HG03196 (cell line): ENCODE results near the gene ARNT2.

Source experiments
- ATAC-seq: cut with Tn5 transposase; IDR thresholded peaks from one replicate; pipeline ENCODE4 v1.9.1; 2021; ENCODE audit not compliant: unreplicated experiment

Gene ARNT2

DNA sequence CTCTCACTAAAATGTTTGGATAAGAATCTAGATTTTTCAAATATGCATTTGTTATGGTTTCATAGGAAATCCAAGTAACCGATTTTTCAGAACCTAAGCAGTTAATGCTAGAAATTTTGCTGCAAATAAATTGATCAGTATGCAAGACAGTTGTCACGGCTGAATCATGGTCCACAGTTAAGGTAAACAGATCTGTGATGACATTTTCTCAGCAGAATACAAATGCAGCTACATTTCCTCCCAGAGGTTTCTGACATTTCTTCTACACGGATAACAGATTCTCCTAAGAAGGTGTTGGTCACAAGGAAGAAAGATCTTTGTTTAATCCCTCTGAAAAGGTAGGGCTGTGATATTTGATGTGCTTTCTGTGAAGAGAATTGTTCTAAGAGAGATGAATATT, 36.9 kb downstream of the ARNT2 start:
- no peak for ATAC-seq

DNA sequence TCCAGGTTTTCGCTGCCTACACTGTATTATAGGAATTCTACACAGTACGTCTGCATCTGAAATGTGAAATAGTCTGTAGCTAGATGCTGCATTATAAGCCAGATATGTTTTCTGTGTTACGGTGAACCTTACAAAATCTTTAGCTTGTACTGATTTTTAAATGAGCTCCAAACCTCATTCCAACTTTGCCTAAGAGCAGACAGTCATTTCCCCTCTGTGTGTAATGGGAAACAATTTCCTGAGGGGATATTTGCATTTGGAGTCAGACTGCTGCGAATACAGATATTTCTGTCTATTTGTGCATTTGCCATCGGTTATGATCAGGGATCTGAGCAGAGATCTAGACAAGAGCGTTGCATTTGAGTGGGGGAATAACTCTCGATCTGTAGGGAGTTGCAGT, 37.5 kb downstream of the ARNT2 start:
- ATAC-seq, result no peak

DNA sequence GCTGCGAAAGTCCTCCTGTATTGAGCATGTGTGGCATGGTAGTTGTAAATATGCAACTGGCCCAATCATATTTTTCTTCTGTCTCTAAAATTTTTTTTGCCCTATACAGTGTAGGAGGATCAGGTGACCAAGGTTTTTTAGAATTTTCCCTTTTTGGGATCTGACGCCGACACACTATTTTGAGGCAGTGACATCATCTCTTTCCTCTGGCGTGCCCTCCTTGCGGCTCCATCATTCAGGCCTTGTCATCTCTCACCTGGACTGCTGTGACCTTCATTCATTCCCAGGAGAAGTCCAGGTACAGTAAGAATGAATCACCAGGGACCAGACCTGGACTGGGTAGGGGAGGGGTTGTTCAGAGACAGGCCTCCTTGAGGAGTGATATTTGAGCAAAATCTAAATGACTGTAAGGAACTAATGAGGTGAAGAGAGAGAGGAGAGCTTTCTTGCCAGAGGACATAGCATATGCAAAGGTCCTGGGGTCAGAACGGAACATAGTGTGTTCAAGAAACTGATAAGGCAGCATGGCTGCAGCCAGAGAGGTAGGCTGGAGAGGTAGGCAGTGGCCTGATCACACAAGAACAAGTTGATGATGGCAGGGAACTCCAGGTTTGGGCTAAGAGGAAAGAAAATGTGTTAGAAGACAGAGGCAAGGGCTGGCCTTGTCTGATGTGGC, 38.7 kb downstream of the ARNT2 start:
- ATAC-seq, result no peak

DNA sequence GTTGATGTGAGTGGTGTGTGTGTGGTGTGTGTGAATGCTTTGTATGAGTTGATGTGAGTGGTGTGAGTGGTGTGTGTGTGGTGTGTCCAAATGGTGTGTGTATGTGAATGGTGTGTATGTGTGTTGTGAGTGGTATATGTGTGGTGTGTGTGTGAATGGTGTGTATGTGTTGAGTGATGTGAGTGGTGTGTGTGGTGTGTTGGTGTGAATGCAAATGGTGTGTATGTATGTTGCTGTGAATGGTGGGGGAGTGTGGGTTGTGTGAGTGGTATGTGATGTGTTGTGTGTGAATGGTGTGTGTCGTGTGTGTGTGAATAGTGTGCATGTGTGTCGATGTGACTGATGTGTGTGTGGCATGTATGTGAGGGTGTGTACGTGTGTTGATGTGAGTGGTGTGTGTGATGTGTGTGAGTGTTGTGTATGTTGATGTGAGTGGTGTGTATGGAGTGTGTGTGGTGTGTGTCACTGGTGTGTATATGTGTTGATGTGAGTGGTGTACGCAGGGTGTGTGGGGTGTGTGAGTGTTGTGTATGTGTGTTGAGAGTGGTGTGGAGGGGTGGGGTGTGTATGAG, 40.6 kb downstream of the ARNT2 start:
- ATAC-seq, result no peak

DNA sequence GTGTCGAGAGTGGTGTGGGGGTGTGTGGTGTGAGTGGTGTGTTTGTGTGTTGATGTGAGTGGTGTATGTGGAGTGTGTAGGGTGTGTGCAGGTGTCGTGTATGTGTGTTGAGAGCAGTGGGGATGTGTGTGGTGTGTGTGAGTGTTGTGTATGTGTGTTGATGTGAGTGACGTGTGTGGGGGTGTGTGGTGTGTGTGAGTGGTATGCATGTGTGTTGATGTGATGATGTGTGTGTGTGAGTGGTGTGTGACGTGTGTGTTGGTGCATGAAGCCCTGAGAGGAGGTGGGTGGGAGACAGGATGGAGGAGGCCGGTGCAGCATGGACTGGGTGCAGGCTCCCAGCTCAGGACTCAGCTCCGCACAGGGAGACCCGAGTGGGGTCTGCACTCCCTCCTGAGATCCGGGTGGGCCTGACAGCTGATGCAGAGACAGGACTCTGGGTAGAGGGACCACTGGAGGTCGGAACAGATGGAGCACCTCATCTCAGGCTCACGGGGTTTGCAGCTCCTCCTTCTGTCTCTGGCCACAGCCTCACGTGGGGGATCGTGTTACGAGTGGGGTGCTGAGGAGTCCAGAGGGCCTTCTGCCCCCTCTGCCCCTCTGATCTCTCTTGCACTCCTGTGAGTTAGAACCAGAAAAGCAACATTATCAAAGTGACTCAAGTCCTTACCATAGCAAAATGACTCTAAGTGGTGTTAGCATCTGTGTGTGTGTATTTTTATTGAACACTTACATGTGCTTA, 41.3 kb downstream of the ARNT2 start:
- no peak for ATAC-seq

DNA sequence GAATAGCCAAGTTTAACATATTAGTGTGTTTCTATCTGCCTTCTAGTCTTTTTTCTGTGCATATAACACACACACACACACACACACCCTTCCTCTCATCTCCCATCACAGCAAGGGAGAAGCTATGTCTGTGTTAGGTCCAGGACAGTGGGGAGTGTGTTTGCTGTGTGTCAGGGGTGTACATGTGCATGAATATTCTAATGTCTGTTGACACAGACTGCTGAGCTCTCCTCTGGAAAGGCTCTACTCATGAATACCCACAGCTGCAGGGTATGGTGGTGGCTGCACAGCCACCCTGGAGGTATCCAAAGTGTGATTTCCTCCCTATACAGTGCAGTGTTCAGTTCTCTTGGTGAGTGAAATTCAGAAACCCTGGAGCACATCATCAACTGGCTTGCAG, 42.9 kb downstream of the ARNT2 start:
- no peak for ATAC-seq

DNA sequence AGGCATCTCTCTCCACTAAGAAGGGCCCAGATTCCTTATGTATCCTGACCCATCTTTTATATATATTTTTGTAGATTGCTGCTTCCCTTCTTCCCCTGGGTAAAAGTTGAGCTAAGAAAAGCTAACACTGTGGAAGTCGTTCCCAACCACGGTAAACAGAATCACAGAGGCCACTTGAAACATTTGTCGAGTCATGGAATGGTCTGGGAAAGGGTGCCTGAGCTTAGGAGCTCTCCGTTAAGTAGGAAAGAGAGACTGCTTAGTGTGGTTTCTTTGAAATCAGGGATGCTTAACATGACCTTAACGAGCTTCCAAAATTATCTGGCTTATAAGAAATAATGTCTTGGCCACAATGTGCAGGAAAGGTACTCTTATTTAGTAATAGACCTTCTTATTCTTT, 45.6 kb downstream of the ARNT2 start:
- no peak for ATAC-seq

DNA sequence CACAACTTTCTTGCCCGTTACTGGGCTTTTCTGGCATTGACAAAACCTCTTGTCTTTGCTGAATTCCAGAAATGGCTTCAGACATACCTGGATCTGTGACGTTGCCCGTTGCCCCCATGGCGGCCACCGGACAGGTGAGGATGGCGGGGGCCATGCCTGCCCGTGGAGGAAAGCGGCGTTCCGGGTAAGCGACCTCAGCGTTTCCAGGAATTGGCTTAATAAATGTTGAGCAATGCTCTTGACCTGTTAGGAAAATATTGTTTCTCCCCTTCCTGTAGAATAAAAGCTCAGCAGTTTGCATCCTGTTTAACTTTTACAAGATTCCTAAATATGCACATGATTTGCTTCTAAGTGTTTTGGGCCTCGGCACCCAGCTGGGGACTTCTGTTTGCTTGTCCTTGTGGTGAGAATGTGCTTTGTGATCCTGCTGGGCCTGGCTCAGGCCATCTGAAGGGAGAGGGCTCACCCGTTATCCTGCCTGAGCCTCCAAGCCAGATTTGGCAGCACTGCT, 46.7 kb downstream of the ARNT2 start:
- no peak for ATAC-seq

DNA sequence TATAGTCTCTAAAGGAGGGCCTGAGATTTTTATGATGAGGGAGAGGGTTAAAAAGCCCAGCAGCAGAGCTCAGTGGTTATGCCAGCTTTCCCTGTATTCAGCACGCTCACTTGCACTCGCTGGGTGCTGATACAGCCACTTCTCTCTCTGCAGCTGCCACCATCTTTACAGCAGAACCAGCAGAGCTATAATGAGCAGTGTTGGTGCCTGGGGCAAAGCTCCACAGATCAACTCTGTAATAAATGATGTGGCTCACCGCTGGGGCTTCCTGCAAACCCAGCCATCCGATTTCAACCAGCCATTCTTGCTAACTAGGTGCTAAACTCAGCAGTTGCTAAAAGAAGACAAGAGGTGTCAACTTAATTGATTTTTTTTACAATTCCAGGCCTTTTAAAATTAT, 48.0 kb downstream of the ARNT2 start:
- no peak for ATAC-seq

DNA sequence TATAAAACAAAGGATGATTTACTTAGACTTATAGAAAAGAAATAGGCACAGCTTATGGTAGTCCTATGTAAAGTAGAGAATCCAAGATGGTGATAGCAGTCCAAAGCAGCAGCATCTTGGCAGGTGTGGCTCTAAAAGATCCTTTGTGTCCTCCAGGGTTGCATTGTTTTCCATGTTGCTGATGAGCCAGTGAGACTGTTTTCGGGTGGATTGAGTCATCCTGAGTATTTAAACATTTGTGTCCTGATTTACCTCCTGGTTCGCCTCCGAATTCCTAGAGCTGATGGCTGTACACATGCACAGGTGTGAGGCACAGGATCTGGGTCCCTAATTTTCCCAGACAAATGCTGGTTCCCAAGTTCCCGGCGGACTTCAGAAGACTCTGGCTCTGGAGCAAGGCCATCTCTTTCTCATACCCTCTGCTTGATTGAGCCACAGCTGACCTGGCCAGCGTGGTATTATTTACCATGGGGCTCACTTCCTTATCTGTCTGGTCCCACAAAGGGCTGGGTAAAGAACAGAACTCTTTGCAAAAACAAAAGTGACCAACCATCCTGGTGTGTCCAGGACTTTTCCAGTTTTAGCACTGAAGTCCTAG, 51.0 kb downstream of the ARNT2 start:
- ATAC-seq, result no peak

DNA sequence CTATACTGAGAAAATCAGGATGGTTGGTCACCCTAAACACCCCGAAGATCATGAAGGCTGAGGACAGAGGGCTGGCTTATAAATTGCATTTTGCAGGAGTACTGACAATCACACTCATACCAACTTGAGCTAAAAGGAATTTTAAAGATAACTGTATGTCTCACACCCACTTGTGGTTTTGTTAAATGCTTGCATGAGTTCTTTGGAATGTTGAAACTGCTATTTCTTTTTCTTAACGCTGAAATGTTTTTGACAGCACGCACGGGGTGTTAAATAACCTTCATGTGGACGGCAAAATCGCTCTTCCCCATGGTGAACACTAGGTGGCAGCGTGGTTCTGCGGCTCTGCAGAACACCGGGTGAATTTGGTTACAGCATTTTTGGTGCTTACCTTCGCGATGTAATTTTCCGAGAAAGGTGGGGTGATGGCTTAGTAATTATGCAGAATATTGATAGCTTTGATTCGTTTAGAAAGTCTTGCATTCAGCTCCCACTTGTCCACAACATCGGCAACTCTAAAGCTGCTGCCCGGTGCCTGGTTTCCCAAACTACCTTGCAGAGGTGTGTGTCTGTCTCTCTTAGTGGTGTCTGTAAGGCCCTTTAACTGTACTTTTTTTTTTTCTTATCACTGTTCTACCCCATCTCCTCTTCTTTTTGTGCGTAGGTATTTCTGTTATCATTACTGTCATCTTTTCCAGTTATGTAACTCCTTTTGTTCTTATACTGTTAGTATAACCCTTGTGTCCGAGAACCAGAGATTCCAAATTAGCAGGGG, 51.7 kb downstream of the ARNT2 start:
- no peak for ATAC-seq

DNA sequence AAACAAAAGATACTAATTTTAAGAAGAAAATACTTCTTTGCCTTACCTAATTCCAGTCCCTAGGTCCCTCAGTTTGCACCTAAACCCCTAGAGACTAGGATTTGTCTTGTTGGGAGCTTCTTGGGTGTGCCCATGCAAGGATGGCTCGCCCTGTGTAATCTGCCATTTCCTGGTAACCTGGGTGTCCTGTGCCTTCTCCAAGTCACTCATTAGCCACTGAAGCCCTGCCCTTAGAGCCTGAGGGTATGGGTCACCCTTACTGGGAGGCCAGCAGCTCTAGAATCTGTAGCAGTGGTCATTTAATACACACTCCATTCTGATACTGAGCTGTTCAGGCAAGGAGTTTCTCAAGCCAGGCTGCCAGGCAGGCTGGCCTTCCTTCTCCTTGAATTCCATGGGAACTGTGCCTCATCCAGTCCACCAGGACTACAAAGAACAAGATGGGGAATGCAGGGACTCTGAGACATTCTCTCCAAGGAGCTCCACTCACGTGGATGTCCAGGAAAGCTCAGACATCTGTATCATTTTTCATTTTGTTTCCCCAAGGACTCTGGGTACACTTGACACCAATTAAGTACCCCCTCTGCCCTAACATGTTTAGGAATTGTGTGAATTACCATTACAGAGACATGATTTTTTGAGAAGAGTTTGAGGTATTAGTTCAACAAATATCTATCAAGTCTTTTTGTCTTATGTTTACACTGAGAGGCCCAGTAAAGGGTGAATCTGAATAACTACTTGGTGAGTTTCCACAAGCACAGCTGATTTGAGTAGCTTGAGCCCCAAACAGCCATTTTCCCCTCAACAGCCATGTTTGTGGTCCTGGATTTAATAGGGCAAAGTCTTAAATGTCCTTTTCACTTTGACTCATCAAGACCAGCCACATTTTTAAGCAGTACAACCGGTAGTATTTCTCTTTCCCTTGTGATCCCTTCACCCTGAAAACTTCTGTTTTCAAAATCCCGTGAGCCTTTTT, 52.6 kb downstream of the ARNT2 start:
- ATAC-seq, result no peak

DNA sequence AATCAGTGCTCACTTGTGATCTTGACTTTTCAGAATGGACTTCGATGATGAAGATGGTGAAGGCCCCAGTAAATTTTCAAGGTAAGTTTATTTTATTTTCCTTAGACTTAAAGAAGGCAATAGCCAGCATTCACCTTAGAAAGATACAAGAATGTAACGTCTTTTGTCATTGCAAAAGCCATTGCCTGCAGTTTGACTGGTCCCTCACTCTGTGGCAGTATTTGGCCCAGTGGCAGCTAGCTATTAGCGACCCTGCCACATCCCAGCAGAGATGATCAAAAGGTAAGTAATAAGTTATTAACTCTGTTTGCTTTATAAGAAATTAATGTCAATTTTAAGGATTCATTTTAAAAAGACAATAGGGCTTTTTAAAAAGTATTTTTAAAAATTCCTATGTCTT, 53.7 kb downstream of the ARNT2 start:
- no peak for ATAC-seq

DNA sequence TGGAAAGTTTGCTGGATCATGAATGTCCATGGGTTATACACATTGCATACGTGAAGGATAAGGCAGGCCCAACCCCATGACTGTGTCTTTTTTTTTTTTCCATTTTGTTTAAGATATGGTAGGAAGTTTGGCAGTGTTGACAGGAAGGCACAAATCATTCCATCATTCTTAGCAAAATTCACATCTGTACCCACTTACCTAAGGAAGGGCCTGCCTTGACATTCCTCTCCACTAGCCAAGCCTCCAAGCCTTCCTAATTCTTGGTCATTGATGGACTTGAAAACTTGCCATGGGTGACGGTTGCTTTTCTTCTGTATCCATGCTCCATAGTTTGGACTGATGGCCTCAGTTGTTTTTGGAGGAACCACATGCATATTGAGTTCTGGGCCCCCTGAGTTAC, 54.4 kb downstream of the ARNT2 start:
- ATAC-seq, result no peak

DNA sequence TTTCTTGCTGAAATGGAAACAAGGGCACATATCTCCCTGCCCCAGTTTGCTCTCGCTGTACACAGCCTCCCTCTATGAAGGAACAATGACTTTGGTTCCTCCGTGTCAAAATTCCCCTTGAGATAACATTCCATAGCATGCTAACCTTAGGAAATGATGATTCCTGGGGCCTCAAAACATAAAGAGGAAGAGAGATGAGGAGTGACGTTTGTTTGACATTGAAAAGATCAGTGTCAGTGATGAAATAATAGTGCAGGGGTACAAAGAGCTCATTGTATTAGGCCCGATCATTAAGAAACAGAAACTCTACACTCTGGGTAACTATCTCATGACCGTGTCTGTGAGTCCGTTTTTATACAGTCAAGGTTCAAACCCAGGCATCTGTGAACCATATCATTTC, 55.2 kb downstream of the ARNT2 start:
- no peak for ATAC-seq

DNA sequence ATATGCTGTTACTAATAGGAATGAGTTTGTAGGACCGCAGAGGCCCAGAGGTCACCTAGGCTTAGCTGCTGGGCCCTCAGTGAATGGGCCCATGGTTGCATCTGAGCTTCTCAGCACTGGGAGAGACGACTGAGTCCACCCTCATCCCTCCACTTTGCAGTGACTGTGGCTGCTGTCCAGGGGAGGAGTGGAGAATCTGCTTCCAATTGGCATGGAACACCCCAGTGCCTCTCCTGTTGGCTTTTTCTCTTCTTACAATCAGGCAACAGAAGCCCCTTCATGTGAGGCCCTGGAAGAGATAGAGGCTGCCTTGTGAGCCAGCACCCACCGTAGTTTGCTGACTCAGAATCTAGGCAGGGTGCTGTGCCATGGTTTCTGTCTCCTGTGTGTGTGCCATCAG, 55.6 kb downstream of the ARNT2 start:
- no peak for ATAC-seq

DNA sequence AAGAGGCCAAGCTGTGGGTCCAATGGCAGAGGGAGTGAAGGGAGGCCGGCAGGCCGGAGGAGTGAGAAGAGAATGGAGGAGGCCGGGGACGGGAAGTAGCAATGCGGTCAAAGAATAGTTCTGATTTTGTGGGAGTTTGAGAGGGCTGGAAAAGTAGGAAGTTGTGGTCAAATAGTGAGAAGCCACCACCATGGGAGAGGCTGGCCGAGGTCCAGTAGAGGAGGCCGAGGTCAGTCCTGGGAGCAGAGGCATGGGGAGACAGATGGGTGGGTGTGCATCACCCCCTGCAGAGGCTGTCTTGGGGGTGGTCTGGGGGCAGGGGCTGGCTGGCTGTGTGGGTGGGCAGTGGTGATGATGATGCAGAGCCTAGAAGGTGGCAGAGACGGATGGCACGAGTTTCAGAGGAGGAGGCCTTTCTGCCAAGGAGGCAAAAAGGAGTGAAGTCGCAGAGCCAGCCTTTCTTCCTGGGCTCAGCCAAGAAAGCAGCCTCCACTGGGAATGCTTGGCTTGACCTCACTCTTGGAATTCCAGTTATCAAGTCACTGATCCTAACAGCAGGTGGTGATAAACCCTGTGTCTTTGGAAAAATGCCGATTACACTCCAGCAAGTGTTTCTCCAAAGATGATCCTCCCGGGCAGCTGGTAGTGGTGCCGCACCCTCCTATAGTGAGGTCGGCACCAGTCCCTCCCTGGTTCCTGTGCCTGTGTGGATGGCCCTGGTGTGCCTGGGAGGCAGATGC, 57.3 kb downstream of the ARNT2 start:
- ATAC-seq, result no peak

DNA sequence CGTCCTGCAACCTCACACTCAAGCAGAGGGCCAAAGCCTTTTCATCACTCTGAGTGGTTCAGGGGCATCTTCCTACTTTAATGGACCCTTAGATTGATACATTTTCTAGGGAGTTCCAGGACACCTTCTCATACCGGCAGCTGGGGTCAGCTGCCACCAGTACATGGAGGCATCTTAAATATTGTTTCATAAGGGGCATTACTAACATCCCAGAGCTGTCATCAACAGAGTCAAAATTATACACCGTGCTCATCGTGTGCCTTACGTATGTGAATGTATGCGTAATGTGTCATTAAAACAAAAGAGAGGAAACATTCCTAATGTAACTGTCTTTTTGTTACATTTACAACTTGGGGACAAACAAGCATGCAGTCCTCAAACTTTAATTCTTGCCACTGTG, 57.9 kb downstream of the ARNT2 start:
- no peak for ATAC-seq

DNA sequence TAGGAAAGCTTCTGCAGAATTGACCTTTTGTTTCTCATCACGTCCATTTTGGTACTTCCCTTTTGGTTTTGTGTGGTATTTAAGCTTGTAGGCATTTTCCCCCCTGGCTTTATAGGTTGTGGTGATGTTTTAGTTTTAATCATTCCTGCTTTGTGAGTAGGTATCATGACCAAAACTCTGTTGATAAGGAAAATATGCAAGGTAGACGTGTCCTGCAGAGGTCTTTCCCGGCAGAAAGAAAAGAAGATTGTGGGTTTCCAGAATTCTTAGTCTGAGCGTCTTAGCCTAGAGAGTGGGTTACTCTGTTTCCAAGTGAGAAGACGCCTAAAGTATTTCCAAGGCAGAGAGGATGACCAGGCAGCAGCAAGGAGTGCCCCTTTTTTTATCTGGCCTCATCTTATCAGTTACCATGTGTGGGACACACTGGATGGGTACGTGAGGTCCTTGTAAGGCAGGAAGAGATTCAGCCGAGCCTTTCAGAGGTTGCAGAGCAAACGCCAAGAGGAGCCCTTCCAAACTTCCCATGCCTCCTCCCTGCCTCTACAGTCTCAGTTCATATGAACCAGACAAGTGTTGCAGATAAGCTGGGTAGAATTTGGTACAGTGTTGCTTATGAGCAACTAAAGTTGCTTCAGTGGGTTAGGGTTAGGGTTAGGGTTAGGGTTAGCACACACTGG, 58.8 kb downstream of the ARNT2 start:
- ATAC-seq, result no peak
